ENCODE results near the gene TRAF3IP3.

Gene TRAF3IP3

GRCh38 chr1:209755926-209756614 is at the start of gene TRAF3IP3:
TRAF3IP3 (plus strand) TSS chr1:209756053; CDS start chr1:209760040, 3,987 bp downstream.
- DNase-seq = peak; percentile 92

GRCh38 chr1:209706622-209707021 is 49.2 kb upstream of the TRAF3IP3 start:
- no peak for DNase-seq

- peak; percentile 31 for DNase-seq
These were observed 48.5 kb upstream of the TRAF3IP3 start for GRCh38 chr1:209707308-209707707.

- no peak for DNase-seq
These were observed 47.6 kb upstream of the TRAF3IP3 start for GRCh38 chr1:209708297-209708696.

- no peak for DNase-seq
These were observed 45.8 kb upstream of the TRAF3IP3 start for GRCh38 chr1:209710093-209710492.

- no peak for DNase-seq
These were observed 45.0 kb upstream of the TRAF3IP3 start for GRCh38 chr1:209710847-209711246.

- DNase-seq = no peak
These were observed 41.5 kb upstream of the TRAF3IP3 start for GRCh38 chr1:209714338-209714737.

- no peak for DNase-seq
These were observed 40.5 kb upstream of the TRAF3IP3 start for GRCh38 chr1:209715314-209715713.

- no peak for DNase-seq
These were observed 38.0 kb upstream of the TRAF3IP3 start for GRCh38 chr1:209717818-209718217.

- no peak for DNase-seq
These were observed 35.5 kb upstream of the TRAF3IP3 start for GRCh38 chr1:209720326-209720725.

GRCh38 chr1:209720826-209721225 is 35.0 kb upstream of the TRAF3IP3 start:
- no peak for DNase-seq

GRCh38 chr1:209721323-209721722 is 34.5 kb upstream of the TRAF3IP3 start:
- no peak for DNase-seq

GRCh38 chr1:209723265-209723664 is 32.6 kb upstream of the TRAF3IP3 start:
- DNase-seq = no peak

- DNase-seq = no peak
These were observed 31.8 kb upstream of the TRAF3IP3 start for GRCh38 chr1:209723756-209724693.

- DNase-seq = no peak
These were observed 28.6 kb upstream of the TRAF3IP3 start for GRCh38 chr1:209727286-209727685.

- peak; percentile 82 for DNase-seq
These were observed 28.1 kb upstream of the TRAF3IP3 start for GRCh38 chr1:209727785-209728184.

GRCh38 chr1:209728466-209728865 is 27.4 kb upstream of the TRAF3IP3 start:
- no peak for DNase-seq

- no peak for DNase-seq
These were observed 26.4 kb upstream of the TRAF3IP3 start for GRCh38 chr1:209729436-209729835.

- no peak for DNase-seq
These were observed 23.1 kb upstream of the TRAF3IP3 start for GRCh38 chr1:209732725-209733124.

GRCh38 chr1:209733409-209734192 is 22.3 kb upstream of the TRAF3IP3 start:
- no peak for DNase-seq

GRCh38 chr1:209736490-209737117 is 19.2 kb upstream of the TRAF3IP3 start:
- DNase-seq = no peak

GRCh38 chr1:209737118-209737505 is 18.7 kb upstream of the TRAF3IP3 start:
- DNase-seq = no peak

- DNase-seq = no peak
These were observed 17.6 kb upstream of the TRAF3IP3 start for GRCh38 chr1:209738270-209738669.

Measured in hematopoietic multipotent progenitor cell treated with erythropoietin and hydrocortisone succinate and interleukin-3 and kit ligand, for 6 days (in vitro differentiated cells).